Sigmoid colon (tissue), 4 donors: ENCODE results near the gene HINFP.

Experiments used
- EP300 ChIP-seq, 4 donors: sonication (generic); formaldehyde crosslinking; IDR thresholded peaks; one replicate each; pipeline ENCODE4 v1.6.1; 2017; ENCODE audit warnings: antibody characterized with exemption in 4 of 4
- POLR2A ChIP-seq, 2 donors: fragments of 450-650 bp; IDR thresholded peaks; one replicate each; pipeline ENCODE4 v1.6.1; 2016; ENCODE audit warnings: antibody characterized with exemption in 2 of 2, mild to moderate bottlenecking in 2 of 2, moderate library complexity in 2 of 2
- POLR2AphosphoS5 ChIP-seq, 4 donors: sonication (generic); formaldehyde crosslinking; IDR thresholded peaks; one replicate each; pipeline ENCODE4 v1.6.1; 2017; ENCODE audit warnings: antibody characterized with exemption in 4 of 4
- TF ChIP-seq, protein P1 (sequence below), 4 experiments: fragments of 450-650 bp in 3 of 4; fragments of 200-600 bp in 1 of 4; IDR thresholded peaks; one replicate each; pipeline ENCODE4 v1.5.1; 2016 to 2019; ENCODE audit warnings: antibody characterized with exemption in 4 of 4, mild to moderate bottlenecking in 3 of 4, moderate library complexity in 2 of 4

DNA sequence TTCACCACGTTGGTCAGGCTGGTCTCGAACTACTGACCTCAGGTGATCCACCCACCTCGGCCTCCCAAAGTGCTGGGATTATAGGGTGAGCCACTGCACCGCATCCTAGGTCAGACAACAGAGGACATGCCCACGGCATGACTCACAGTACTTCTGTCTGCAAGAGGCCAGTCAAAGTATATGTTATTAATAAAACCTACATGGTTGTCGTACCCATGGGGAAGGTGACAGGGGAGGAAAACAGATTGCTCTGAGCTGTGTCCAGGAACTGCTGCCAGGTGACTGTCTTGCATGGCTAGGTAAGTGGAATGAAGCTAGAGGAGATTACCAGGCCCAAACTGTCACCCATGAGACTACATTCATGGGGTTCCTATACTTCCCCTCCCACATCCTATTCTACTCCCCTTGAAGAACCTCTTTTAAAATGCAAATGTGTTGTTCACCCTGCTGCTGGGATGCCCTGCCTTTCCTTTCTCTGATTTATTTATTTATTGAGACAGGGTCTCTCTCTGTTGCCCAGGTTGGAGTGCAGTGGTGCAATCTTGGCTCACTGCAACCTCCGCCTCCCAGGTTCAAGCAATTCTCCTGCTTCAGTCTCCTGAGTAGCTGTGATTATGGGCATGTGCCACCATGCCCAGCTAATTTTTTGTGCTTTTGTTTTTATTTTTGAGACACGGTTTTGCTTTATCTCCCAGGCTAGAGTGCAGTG, 45.1 kb downstream of the HINFP start:
- TF ChIP-seq POLR2A (IDR thresholded peaks at IDR 0.05) (no peak), POLR2AphosphoS5 (IDR thresholded peaks at IDR 0.05) (no peak), EP300 (IDR thresholded peaks at IDR 0.05) (no peak)
- TF ChIP-seq, protein P1, sequence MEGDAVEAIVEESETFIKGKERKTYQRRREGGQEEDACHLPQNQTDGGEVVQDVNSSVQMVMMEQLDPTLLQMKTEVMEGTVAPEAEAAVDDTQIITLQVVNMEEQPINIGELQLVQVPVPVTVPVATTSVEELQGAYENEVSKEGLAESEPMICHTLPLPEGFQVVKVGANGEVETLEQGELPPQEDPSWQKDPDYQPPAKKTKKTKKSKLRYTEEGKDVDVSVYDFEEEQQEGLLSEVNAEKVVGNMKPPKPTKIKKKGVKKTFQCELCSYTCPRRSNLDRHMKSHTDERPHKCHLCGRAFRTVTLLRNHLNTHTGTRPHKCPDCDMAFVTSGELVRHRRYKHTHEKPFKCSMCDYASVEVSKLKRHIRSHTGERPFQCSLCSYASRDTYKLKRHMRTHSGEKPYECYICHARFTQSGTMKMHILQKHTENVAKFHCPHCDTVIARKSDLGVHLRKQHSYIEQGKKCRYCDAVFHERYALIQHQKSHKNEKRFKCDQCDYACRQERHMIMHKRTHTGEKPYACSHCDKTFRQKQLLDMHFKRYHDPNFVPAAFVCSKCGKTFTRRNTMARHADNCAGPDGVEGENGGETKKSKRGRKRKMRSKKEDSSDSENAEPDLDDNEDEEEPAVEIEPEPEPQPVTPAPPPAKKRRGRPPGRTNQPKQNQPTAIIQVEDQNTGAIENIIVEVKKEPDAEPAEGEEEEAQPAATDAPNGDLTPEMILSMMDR (IDR thresholded peaks at IDR 0.05): no peak
